Measurements from ENCODE around the gene MRPL24.

MRPL24 gene

GRCh38 chr1:156772222-156772621 lies 31.3 kb upstream of the MRPL24 start:
- TF ChIP-seq ESRRG (CRISPR knock-in tag; IDR thresholded peaks at IDR 0.05) (no peak), ZNF70 (CRISPR knock-in tag; IDR thresholded peaks at IDR 0.05) (0 out of 2 replicates have a peak, but pooled peaks have one; percentile 38)
- ATAC-seq = no peak

GRCh38 chr1:156768610-156769295 lies 27.9 kb upstream of the MRPL24 start:
- no peak for ATAC-seq
- no peak for TF ChIP-seq CSRNP3 (CRISPR knock-in tag; IDR thresholded peaks at IDR 0.05)
- TF ChIP-seq ZNF8 (CRISPR knock-in tag; IDR thresholded peaks at IDR 0.05) = no peak

GRCh38 chr1:156767879-156768604 lies 27.2 kb upstream of the MRPL24 start:
- ATAC-seq = peak; percentile 14
- TF ChIP-seq BACH2 (CRISPR knock-in tag; IDR thresholded peaks at IDR 0.05; ENCODE audit: borderline replicate concordance) = no peak
- TF ChIP-seq GLIS3 (CRISPR knock-in tag; IDR thresholded peaks at IDR 0.05) = no peak
- TF ChIP-seq ISL1 (CRISPR knock-in tag; IDR thresholded peaks at IDR 0.05) = no peak
- no peak for TF ChIP-seq ZFP30 (CRISPR knock-in tag; IDR thresholded peaks at IDR 0.05)
- no peak for TF ChIP-seq CREB5 (CRISPR knock-in tag; IDR thresholded peaks at IDR 0.05; ENCODE audit: low read depth)
- TF ChIP-seq SNAI2 (CRISPR knock-in tag; IDR thresholded peaks at IDR 0.05) = no peak
- TF ChIP-seq PPARA (CRISPR knock-in tag; IDR thresholded peaks at IDR 0.05; ENCODE audit: borderline replicate concordance) = no peak
- no peak for TF ChIP-seq CSRNP3 (CRISPR knock-in tag; IDR thresholded peaks at IDR 0.05)
- no peak for TF ChIP-seq ZNF565 (CRISPR knock-in tag; conservative IDR thresholded peaks at IDR 0.05; ENCODE audit: low read depth)

GRCh38 chr1:156767101-156767878 lies 26.4 kb upstream of the MRPL24 start, which contains the start of gene PRCC:
PRCC (plus strand) TSS chr1:156767535; CDS start chr1:156767772, 237 bp downstream.
- ATAC-seq = peak; percentile 95

GRCh38 chr1:156766298-156767100 lies 25.6 kb upstream of the MRPL24 start:
- peak; percentile 16 for ATAC-seq
- TF ChIP-seq CREB5 (CRISPR knock-in tag; IDR thresholded peaks at IDR 0.05; ENCODE audit: low read depth) = no peak
- TF ChIP-seq CSDC2 (CRISPR knock-in tag; IDR thresholded peaks at IDR 0.05) = no peak
- TF ChIP-seq ZNF8 (CRISPR knock-in tag; IDR thresholded peaks at IDR 0.05) = no peak
- TF ChIP-seq ISL1 (CRISPR knock-in tag; IDR thresholded peaks at IDR 0.05) = no peak
- TF ChIP-seq TCF4 (CRISPR knock-in tag; IDR thresholded peaks at IDR 0.05; ENCODE audit: borderline replicate concordance) = no peak
- TF ChIP-seq BACH2 (CRISPR knock-in tag; IDR thresholded peaks at IDR 0.05; ENCODE audit: borderline replicate concordance) = no peak

More at GRCh38 chr1:156767101-156767878, 26.4 kb upstream of the MRPL24 start, which contains the start of gene PRCC:
- TF ChIP-seq TOX (CRISPR knock-in tag; IDR thresholded peaks at IDR 0.05; ENCODE audit: borderline replicate concordance) (0 out of 2 replicates have a peak, but pooled peaks have one; percentile 34), ZFP3 (CRISPR knock-in tag; IDR thresholded peaks at IDR 0.05) (0 out of 2 replicates have a peak, but pooled peaks have one; percentile 58), RARB (CRISPR knock-in tag; IDR thresholded peaks at IDR 0.05) (no peak), ZNF8 (CRISPR knock-in tag; IDR thresholded peaks at IDR 0.05) (no peak), POU6F1 (CRISPR knock-in tag; IDR thresholded peaks at IDR 0.05; ENCODE audit: borderline replicate concordance, low read depth) (peak; percentile 32; the same call in 1 of the 2 replicates)

Data from SK-N-SH treated with all-trans-retinoic acid at 6 μM for 48 hours (cell line).